ENCODE results near the gene KIF21B.

Gene KIF21B

GRCh38 chr1:201023517-201023902 is at the start of gene KIF21B:
Gene KIF21B (minus strand): TSS chr1:201023714. CDS start chr1:201023383, 331 bp downstream.
- DNase-seq, result peak; percentile 92

- no peak for DNase-seq
Measured at GRCh38 chr1:201072922-201073321, 49.4 kb upstream of the KIF21B start.

GRCh38 chr1:201072149-201072548 is 48.6 kb upstream of the KIF21B start:
- no peak for DNase-seq

GRCh38 chr1:201069636-201070035 is 46.1 kb upstream of the KIF21B start:
- DNase-seq, result no peak

- no peak for DNase-seq
Measured at GRCh38 chr1:201068976-201069375, 45.5 kb upstream of the KIF21B start.

- DNase-seq, result no peak
Measured at GRCh38 chr1:201066986-201067385, 43.5 kb upstream of the KIF21B start.

GRCh38 chr1:201065686-201066085 is 42.2 kb upstream of the KIF21B start:
- DNase-seq, result no peak

GRCh38 chr1:201064806-201065205 is 41.3 kb upstream of the KIF21B start:
- DNase-seq, result no peak

- DNase-seq, result no peak
Measured at GRCh38 chr1:201063145-201063544, 39.6 kb upstream of the KIF21B start.

- DNase-seq, result no peak
Measured at GRCh38 chr1:201062511-201063091, 39.1 kb upstream of the KIF21B start.

- no peak for DNase-seq
Measured at GRCh38 chr1:201061886-201062285, 38.4 kb upstream of the KIF21B start.

- DNase-seq, result no peak
Measured at GRCh38 chr1:201061049-201061448, 37.5 kb upstream of the KIF21B start.

GRCh38 chr1:201060586-201060985 is 37.1 kb upstream of the KIF21B start:
- no peak for DNase-seq

GRCh38 chr1:201059871-201060555 is 36.5 kb upstream of the KIF21B start:
- no peak for DNase-seq

- DNase-seq, result no peak
Measured at GRCh38 chr1:201059401-201059800, 35.9 kb upstream of the KIF21B start.

- DNase-seq, result no peak
Measured at GRCh38 chr1:201054091-201054543, 30.6 kb upstream of the KIF21B start.

GRCh38 chr1:201053155-201053860 is 29.8 kb upstream of the KIF21B start:
- no peak for DNase-seq

- DNase-seq, result no peak
Measured at GRCh38 chr1:201051399-201051798, 27.9 kb upstream of the KIF21B start.

- no peak for DNase-seq
Measured at GRCh38 chr1:201050515-201051277, 27.2 kb upstream of the KIF21B start.

GRCh38 chr1:201049248-201049831 is 25.8 kb upstream of the KIF21B start:
- DNase-seq, result no peak

GRCh38 chr1:201048521-201048920 is 25.0 kb upstream of the KIF21B start:
- no peak for DNase-seq

- DNase-seq, result no peak
Measured at GRCh38 chr1:201044119-201044518, 20.6 kb upstream of the KIF21B start.

Measured in activated CD8-positive, alpha-beta memory T cell treated with anti-CD3 and anti-CD28 coated beads, Interleukin-2, amount 50 U/mL, for 4 hours (primary cell).